Stimulated activated CD8-positive, alpha-beta memory T cell treated with anti-CD3 and anti-CD28 coated beads, Interleukin-12 subunit alpha, Interleukin-12 subunit beta, amount 100 ng/mL, for 1 hour (primary cell): ENCODE data around the gene CCND1.
"Not testable (repeated sequence)": the region's sequence is repeated elsewhere in the genome, so short reads cannot be mapped to it uniquely, and the experiment has no call there.

Experiments used
- DNase-seq: peaks from one replicate; pipeline ENCODE4 v3.0.0-alpha.2; 2020; ENCODE audit warnings: low read depth

Gene CCND1

DNA sequence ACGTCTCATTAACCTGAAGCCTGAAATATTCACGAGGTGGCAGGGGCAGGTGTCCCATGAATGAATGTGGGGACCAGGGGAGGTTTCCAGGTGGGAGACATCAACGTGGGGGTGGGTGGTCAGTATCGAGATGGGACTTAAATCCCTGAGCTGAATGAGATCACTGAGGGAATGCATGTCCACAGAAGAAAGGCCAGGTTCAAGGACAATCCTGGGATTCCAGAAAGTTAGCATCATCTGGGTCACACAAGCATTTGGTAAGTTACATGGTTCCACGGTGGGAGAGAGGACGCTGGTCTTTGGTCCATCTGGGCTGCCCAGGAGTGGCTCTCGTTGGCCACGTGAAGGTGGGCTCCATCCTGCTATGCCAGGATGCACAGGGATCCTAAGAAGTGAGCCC lies 22.7 kb upstream of the CCND1 start:
- DNase-seq, result no peak

DNA sequence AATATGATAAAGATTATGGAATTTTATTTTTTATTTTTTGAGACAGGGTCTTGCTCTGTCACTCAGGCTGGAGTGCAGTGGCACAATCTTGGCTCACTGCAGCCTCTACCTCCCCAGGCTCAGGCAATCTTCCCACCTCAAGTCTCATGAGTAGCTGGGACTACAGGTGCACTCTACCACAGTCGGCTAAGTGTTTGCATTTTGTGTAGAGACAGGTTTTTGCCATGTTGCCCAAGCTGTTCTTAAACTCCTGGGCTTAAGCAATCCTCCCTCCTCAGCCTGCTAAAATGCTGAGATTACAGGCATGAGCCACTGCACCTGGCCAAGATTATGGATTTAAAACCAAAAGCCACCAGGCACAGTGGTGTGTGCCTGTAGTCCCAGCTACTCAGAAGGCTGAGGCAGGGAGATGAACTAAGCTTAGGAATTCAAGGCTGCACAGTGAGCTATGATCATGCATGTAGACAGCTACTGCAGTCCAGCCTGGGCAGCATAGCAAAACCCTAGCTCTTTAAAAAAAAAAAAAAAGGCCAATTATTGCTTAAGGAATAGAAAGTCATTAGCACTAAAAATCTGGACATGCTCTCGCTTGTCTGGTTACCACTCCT lies 20.2 kb upstream of the CCND1 start:
- DNase-seq, result no peak

DNA sequence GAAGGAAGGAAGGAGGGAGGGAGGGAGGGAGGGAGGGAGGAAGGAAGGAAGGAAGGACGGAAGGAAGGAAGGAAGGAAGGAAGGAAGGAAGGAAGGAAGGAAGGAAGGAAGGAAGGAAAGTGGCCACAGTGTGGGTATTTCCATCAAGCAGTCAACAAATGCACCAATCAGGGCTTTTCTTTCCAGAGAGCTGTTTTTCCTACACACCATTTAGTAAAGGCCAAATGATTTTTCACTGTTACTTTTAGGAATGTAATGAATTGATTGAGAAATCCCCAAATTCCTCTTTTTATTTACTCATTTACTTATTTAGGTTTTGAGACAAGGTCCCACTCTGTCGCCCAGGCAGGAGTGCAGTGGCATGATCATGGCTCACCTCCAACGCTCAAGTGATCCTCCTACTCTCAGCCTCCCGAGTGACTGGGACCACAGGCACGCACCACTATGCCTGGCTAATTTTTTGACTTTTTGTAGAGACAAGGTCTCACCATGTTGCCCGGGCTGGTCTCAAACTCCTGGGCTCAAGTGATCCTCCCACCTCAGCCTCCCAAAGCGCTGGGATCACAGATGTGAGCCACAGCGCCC lies 18.8 kb upstream of the CCND1 start:
- not testable (repeated sequence) for DNase-seq

DNA sequence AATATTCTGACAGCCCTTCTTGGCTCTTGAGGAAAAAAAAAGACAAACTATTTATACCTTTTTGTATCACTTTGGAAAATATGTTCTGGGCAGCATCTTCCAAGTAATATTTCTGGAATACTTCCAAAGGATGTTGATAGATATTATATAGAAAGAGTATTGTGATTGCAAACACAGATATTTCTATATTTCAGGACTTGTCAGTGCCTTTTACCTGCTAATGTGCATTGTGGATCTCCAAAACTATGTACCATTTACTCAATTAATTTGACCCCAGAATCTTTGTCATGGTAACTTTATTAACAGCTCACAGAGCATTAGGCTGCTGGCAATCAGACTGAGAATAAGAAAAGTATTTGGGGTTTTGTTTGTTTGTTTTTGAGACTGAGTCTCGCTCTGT lies 16.7 kb upstream of the CCND1 start:
- DNase-seq, result no peak

DNA sequence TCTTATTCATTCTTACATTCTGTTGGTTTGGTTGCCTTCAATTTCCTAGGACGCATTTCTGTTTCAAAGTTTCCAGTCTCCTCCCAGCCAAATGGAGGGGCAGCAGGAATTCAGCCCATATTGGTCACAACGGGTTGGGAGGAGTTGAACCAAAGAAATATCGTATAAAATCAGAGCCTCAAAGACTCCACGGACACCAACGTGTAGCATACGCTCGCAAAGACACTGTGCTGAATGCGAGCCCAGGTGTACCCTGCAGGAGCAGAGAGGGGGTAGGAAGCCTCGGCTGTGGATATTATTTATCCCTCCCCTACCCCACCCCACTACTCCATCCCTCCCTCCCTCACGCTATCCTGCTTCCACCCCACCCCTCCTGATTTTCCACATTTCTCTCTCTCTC lies 15.5 kb upstream of the CCND1 start:
- no peak for DNase-seq

DNA sequence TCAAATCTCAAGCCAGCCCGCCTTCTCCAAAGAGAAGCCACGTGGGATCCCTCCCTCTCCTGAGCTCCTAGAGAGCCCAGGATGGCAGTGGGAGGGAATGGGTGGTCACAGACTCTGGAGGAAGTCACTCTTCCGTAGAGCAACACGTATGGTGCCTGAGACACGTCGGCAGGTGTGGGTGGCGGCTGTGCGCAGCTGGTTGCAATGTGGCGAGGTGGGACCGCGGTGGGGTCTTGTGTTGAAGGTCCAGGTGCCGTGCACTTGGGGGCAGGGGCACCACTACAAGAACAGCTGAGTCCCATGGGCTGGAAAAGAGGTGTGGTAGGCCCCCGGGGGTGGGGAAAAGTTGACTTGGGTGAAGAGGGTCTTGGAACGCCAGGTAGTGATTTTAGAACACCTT lies 13.4 kb upstream of the CCND1 start:
- no peak for DNase-seq

DNA sequence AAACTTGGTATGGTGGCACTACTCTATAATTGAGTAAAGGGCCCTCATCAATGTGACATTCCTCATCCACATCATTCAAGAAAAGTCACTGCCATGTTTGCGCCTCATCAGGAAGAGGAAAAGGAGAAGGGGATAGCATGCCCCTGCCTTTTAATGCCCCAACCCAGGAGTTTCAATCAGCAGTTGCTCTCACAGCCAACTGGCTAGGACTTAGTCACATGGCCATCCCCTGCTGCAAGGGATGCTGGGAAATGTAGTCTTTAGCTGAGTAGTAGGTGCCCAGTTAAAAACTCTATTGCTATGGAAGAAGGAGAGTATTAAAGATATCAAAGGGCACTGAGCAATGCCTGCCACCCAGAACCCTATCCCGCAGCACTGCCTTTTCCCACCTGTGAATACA lies 10.9 kb upstream of the CCND1 start:
- no peak for DNase-seq

DNA sequence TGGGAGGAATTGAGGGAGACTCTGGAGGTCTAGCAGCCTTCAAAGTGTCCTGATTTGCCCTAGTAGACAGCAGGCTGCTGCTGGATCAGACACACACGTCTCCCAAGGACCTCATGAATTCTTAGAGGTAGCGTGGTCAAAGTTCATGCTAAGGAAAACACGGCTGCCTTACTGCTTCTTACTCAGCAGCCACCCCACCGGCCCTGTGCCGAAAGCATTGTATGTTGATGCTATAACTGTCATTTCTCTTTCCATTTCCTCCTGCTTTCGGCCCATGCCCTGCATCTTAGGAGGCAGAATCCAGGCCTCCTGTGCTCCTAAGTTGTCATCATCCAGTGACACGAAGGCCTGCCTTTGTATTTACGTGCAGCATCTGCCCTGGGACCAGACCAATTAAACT lies 10.5 kb upstream of the CCND1 start:
- DNase-seq, result no peak

DNA sequence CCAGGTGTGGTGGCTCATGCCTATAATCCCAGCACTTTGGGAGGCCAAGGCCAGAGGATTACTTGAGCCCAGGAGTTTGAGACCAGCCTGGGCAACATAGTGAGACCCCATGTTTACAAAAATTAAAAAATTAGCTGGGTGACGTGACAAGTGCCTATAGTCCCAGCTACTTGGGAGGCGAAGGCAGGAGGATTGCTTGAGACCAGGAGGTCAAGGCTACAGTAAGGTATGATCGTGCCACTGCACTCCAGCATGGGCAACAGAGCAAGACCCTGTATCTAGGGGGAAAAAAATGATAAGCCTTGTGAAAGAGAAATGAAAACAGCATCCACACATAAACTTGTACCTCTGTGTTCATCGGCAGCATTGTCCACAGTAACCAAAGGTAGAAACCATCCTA lies 8.1 kb upstream of the CCND1 start:
- no peak for DNase-seq

DNA sequence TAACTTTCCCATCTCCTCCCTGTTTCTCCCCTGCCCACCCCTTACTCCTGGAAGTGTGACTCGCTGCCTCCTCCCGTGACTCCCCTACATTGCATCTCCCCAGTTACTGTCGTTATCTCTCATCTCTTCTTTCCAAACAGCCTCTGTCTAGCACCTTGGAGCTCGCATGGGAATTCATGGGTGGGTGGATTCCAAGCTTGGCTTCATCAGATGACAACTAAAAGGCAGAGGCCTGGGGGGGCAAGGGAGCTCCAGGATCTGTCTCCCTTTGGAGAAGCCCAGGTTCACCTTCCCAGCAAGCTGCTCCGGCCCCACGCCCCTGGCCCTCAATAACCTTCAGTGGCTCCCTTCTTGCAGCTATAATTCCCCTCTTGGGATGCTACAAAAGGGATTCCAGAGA lies 6.9 kb upstream of the CCND1 start:
- no peak for DNase-seq

DNA sequence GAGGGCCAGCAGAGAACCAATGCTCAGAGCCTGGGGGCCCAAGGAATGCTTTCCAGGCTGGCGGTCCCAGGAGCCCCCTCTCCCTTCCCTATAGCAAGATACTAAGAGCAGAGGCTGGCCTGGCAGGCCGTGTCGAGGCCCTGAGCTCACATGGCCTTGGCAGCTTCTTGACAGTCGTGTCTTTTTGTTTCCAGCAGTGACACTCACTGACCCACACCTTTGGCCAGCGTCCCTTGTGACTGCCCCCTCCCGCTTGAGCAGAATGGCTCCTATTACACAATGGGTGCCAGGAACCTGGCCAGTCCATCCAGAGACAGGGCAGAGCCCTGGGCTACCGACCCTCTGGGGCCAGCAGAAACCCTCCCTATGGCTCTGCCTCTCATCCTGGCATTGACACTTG lies 6.4 kb upstream of the CCND1 start:
- no peak for DNase-seq

DNA sequence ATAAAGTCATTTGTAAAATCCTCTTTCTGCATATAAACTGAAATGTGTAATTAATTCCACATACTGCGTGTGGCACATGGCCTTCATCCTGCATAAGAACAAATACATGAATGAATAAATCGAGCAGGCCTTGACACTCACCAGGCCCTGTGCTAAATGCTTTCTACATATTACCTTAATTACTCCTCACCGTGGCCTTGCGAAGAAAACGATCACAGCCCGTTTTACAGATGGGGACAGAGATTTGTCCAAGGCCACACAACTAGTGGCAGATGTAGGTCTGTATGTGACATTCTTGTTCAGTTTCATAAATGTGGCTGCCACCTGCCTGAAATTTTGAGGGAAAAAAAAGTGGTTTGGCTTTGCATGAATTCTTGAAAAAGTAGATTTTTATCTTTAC lies 5.8 kb upstream of the CCND1 start:
- DNase-seq, result no peak

DNA sequence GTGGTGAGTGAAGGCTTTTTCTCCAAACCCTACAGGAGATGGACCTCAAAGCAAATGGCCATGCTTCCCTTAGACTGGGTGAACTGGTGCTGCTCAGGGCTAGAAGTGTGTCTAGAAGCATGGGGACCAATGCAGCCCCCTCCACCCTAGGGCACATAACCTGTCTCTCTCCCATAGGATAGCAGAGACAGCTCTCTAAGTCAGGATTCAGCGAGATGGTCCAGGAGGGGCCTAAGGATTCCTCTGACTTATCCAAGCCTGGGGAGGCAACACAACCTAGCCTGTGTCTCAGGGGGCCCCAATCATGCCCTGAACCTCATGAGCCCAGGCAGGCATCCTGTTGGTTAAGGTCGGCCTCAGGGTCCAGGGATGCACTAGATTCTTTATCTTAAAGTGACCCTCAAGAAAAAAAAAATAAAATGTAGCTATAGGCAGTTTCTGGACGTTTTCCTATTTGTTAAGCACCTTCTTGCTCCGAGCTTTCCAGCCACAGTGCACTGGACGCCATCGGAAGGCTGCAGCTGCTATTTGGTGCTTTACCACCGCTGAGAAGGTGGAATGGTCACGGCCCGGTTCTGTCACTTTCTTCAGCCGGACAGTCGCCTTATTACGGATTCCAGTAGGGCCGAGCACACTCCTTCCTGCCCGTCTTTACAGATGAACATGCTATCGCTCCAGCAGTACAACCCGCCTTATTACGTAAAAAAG lies 5.0 kb upstream of the CCND1 start:
- DNase-seq, result no peak

DNA sequence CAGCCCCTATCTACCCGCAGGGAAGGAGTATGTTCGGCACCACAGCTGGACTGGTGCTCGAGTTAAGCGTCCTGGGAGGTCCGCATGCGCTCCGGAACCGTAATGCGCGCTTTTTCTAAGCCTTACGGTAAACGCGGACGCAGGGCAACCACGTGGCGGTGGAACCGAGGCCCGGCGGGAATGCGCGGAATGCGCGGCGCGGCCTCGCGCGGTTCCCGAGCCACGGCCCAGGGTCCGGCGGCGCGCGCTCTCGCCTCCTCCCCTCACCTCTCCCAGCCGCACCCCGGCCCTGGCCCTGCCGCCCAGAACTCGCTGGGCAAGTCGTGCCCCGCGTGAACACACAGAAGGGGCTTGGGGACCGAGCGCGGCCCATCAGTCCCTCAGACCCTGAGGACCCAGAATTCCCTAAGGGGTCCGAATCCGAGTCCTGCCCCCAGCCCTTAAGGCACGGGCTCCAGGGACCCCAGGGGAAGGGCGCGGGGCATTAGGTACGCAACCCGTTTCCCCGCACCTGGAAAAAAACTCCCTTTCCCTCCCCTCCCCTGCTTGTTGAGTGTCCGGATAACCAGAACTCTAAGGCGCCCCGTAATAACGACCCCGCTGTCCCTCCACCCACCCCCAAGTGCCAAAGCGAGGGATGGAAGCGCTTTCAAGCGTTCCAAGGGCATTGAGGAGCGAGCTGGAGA lies 4.3 kb upstream of the CCND1 start:
- no peak for DNase-seq

DNA sequence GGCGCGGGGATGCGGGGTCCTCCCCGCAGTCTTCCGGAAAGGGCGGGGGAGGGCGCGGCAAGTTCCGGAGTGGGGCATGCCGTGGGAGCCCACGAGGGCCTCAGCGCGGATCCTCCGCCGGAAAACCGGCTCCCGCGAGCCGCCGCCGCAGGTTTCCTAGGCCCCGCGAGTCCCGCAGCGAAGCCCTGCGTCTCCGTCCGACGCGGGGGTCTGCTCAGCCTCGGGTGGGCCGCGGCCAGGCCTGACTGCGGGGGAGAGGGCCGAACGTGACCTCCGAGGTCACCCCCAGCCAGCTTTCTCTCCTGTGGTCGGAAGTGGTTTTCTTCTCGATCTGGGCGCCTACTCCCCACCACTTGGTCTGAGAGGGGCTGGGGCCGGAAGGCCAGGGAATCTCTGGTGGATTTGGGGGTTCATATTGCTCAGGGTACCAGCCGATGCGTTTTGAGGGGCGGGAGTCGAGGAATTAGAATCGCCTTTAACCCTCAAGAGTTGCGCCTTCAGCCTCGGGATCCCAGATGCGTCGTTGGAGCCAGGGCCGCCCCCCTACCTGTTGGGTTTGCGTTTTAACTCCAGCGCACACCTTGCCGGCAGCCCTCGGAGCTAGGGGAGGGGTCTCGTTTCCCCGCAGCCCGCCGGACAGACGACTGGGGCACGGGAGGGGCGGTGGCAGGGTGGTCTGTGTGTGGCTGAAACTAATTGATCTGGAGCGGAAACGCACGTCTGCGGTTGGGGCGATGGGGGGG lies 3.6 kb upstream of the CCND1 start:
- DNase-seq, result no peak

DNA sequence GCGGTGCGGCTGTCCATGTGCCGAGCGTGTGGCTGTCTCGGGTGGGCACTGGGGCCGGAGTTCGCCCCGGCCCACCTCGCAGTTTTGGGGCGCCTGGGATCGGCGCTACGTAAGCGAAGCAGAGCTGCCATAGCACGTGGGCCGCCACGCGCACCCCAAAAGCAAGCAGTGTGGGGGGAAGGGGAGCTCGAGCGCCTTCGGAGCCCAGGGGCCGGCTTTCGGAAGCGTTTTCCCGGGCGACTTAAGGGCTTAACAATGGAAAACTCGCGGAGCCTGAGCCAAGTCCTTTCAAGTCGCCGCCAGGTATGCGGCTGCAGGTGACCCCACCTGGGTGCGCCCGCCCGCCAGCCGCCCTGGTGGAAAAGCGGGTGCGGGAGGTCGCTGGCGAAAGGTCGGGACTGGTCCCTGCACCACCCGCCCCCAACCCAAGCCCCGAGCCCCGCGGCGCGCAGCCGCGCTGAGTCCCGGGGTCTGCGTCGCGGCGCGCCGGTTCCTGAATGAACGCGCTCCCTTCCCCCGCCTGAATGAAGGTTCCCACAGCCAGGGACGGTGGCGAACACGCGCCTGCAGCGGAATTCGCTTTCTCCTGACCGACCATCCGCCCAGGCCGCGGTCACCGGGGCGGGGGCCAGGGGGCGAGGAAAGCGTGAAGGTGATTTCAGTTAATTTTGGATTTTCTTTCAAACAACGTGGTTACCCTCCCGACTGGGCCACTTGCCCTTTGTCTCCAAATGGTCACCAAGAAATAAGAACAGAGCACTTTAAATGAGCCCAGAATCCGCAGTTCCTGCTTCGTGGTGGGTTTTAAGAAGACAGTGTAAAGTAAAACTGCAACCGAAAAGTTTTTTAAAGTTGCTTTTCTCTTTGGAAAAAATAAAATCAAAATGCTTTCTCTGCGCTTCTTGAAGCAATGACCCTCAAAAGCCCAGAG lies 2.8 kb upstream of the CCND1 start:
- no peak for DNase-seq

DNA sequence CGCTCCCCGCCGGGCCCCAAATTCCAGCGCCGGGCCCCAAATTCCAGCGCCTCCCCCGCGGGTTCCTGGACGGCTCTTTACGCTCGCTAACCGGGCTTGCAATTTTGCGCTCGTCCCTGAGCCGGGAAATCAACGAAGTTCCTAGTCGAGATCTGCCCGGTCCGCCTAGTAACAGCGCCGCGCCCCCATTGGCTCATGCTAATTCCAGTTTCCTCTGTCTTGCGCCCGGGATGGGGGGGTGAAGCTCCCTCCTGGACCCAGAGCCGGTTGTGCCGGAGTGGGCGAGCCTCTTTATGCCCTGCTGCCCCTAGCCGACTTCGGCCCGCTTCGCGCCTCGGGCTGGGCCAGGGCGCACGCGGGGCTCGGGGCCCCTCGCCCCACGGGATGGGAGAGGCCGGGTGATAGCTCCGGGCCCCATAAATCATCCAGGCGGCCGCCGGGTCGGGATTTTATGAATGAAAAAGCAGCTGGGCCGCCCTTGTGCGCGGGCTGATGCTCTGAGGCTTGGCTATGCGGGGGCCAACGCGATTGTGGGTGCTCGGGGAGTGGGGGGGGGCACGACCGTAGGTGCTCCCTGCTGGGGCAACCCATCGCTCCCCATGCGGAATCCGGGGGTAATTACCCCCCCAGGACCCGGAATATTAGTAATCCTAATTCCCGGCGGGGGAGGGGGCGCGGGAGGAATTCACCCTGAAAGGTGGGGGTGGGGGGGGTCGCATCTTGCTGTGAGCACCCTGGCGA lies 1.8 kb upstream of the CCND1 start:
- no peak for DNase-seq

DNA sequence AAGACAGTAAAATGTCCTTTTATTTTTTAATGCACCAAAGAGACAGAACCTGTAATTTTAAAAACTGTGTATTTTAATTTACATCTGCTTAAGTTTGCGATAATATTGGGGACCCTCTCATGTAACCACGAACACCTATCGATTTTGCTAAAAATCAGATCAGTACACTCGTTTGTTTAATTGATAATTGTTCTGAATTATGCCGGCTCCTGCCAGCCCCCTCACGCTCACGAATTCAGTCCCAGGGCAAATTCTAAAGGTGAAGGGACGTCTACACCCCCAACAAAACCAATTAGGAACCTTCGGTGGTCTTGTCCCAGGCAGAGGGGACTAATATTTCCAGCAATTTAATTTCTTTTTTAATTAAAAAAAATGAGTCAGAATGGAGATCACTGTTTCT lies 1.1 kb upstream of the CCND1 start:
- no peak for DNase-seq

DNA sequence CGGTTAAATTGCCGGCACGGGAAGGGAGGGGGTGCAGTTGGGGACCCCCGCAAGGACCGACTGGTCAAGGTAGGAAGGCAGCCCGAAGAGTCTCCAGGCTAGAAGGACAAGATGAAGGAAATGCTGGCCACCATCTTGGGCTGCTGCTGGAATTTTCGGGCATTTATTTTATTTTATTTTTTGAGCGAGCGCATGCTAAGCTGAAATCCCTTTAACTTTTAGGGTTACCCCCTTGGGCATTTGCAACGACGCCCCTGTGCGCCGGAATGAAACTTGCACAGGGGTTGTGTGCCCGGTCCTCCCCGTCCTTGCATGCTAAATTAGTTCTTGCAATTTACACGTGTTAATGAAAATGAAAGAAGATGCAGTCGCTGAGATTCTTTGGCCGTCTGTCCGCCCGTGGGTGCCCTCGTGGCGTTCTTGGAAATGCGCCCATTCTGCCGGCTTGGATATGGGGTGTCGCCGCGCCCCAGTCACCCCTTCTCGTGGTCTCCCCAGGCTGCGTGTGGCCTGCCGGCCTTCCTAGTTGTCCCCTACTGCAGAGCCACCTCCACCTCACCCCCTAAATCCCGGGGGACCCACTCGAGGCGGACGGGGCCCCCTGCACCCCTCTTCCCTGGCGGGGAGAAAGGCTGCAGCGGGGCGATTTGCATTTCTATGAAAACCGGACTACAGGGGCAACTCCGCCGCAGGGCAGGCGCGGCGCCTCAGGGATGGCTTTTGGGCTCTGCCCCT lies 529 bp upstream of the CCND1 start:
- DNase-seq, result no peak
